DOHH2 (cell line): ENCODE data around the gene LNP1.
A peak's percentile ranks its signal among the peaks of the same experiment; 100 is the strongest.

Experiments used
- H3F3A ChIP-seq: fragments of 200-600 bp; sonication (generic), shearing (Covaris generic); 2 replicates; pipeline ENCODE4 v1.6.0; 2016; ENCODE audit warnings: antibody characterized with exemption, mild to moderate bottlenecking; ENCODE audit not compliant: control insufficient read depth, insufficient read depth
- H3K27ac ChIP-seq: fragments of 200-600 bp; sonication (generic); 2 replicates; pipeline ENCODE4 v1.5.1; 2014; ENCODE audit warnings: low read depth, mild to moderate bottlenecking, low read length, moderate library complexity
- H3K27me3 ChIP-seq: fragments of 200-600 bp; sonication (generic); 2 replicates; pipeline ENCODE4 v1.6.1; 2014; ENCODE audit warnings: mild to moderate bottlenecking, low read length, mixed read lengths; ENCODE audit not compliant: control insufficient read depth
- H3K36me3 ChIP-seq: fragments of 200-600 bp; sonication (generic); 2 replicates; pipeline ENCODE4 v1.6.1; 2014; ENCODE audit warnings: mild to moderate bottlenecking, low read length, moderate library complexity, mixed read lengths; ENCODE audit not compliant: control insufficient read depth
- H3K4me1 ChIP-seq: fragments of 200-600 bp; sonication (generic); 2 replicates; pipeline ENCODE4 v1.6.1; 2014; ENCODE audit warnings: mild to moderate bottlenecking, low read length, mixed read lengths; ENCODE audit not compliant: control insufficient read depth
- H3K4me2 ChIP-seq: fragments of 200-600 bp; sonication (generic); 2 replicates; pipeline ENCODE4 v1.6.0; 2014; ENCODE audit warnings: mild to moderate bottlenecking, low read length, moderate library complexity
- H3K4me3 ChIP-seq: fragments of 200-600 bp; sonication (generic); 2 replicates; pipeline ENCODE4 v1.5.1; 2014; ENCODE audit warnings: mild to moderate bottlenecking, low read length, mixed read lengths
- H3K79me2 ChIP-seq: fragments of 200-600 bp; sonication (generic); 2 replicates; pipeline ENCODE4 v1.6.1; 2014; ENCODE audit warnings: mild to moderate bottlenecking, low read length, mixed read lengths; ENCODE audit not compliant: control insufficient read depth
- H3K9me2 ChIP-seq: fragments of 200-600 bp; sonication (generic); replicated peaks from 2 replicates; pipeline ENCODE4 v1.6.1; 2014; ENCODE audit warnings: mild to moderate bottlenecking, low read length, mixed read lengths; ENCODE audit not compliant: control insufficient read depth
- H3K9me3 ChIP-seq: fragments of 200-600 bp; sonication (generic); 2 replicates; pipeline ENCODE4 v1.6.1; 2014; ENCODE audit warnings: antibody characterized with exemption, low read length, mixed read lengths; ENCODE audit not compliant: control insufficient read depth, insufficient read depth
- H4K20me1 ChIP-seq: fragments of 200-600 bp; sonication (generic); 2 replicates; pipeline ENCODE4 v1.6.0; 2014; ENCODE audit warnings: low read depth, mild to moderate bottlenecking, antibody characterized with exemption, low read length, moderate library complexity; ENCODE audit not compliant: control insufficient read depth, insufficient read depth
- CTCF ChIP-seq: fragments of 200-600 bp; sonication (generic); IDR thresholded peaks from one replicate; pipeline ENCODE4 v1.5.1; 2014; ENCODE audit warnings: antibody characterized with exemption, mild to moderate bottlenecking, low read depth, low read length; ENCODE audit not compliant: poor library complexity, severe bottlenecking
- EZH2phosphoT487 ChIP-seq: fragments of 200-600 bp; sonication (generic); IDR thresholded peaks from 2 replicates; pipeline ENCODE4 v1.6.1; 2017; ENCODE audit warnings: borderline replicate concordance, mild to moderate bottlenecking, antibody characterized with exemption, low read length, moderate library complexity, mixed read lengths

LNP1 gene

GRCh38 chr3:100400419-100400779 is 940 bp upstream of the LNP1 start:
- TF ChIP-seq EZH2phosphoT487 (no peak), CTCF (peak; percentile 10)
- H3K27ac ChIP-seq, result peak overlapping the region; percentile 66
- no peaks in the 10 kb centered on the region for H3F3A ChIP-seq
- peaks cover 11% of the 10 kb centered on the region; the same call in 1 of the 2 replicates for H4K20me1 ChIP-seq
- peak overlapping the region; percentile 96 for H3K4me3 ChIP-seq
- H3K4me1 ChIP-seq, result peaks cover 46% of the 10 kb centered on the region
- H3K79me2 ChIP-seq, result peaks cover 88% of the 10 kb centered on the region
- peak overlapping the region; percentile 92 for H3K4me2 ChIP-seq
- no peaks in the 10 kb centered on the region for H3K9me2 ChIP-seq
- H3K9me3 ChIP-seq, result no peaks in the 10 kb centered on the region
- H3K27me3 ChIP-seq, result no peaks in the 10 kb centered on the region
- H3K36me3 ChIP-seq, result peaks cover 32% of the 10 kb centered on the region

- peaks cover 75% of the 10 kb centered on the region for H3K79me2 ChIP-seq
- TF ChIP-seq EZH2phosphoT487, result no peak
- no peak for TF ChIP-seq CTCF
- H3K4me2 ChIP-seq, result peak overlapping the region; percentile 92
- H4K20me1 ChIP-seq, result peaks cover 11% of the 10 kb centered on the region; the same call in 1 of the 2 replicates
- H3K36me3 ChIP-seq, result peaks cover 22% of the 10 kb centered on the region
- peak overlapping the region; percentile 96 for H3K4me3 ChIP-seq
- no peaks in the 10 kb centered on the region for H3K9me3 ChIP-seq
- H3F3A ChIP-seq, result no peaks in the 10 kb centered on the region
- peak overlapping the region; percentile 66 for H3K27ac ChIP-seq
- peaks cover 46% of the 10 kb centered on the region for H3K4me1 ChIP-seq
- no peaks in the 10 kb centered on the region for H3K27me3 ChIP-seq
- no peaks in the 10 kb centered on the region for H3K9me2 ChIP-seq
Measured at GRCh38 chr3:100401674-100402041, 319 bp downstream of the LNP1 start.

- H4K20me1 ChIP-seq, result peaks cover 11% of the 10 kb centered on the region; the same call in 1 of the 2 replicates
- H3K4me2 ChIP-seq, result peak overlapping the region; percentile 92
- H3K27ac ChIP-seq, result peak overlapping the region; percentile 66
- H3K9me3 ChIP-seq, result no peaks in the 10 kb centered on the region
- no peaks in the 10 kb centered on the region for H3K27me3 ChIP-seq
- peaks cover 69% of the 10 kb centered on the region for H3K79me2 ChIP-seq
- H3K4me3 ChIP-seq, result peak overlapping the region; percentile 96
- H3K4me1 ChIP-seq, result peaks cover 41% of the 10 kb centered on the region
- TF ChIP-seq EZH2phosphoT487, result no peak
- TF ChIP-seq CTCF, result no peak
- no peaks in the 10 kb centered on the region for H3F3A ChIP-seq
- H3K9me2 ChIP-seq, result no peaks in the 10 kb centered on the region
- peaks cover 18% of the 10 kb centered on the region for H3K36me3 ChIP-seq
Measured at GRCh38 chr3:100402256-100402655, 917 bp downstream of the LNP1 start.

GRCh38 chr3:100402891-100403290 is 1.6 kb downstream of the LNP1 start:
- no peaks in the 10 kb centered on the region for H3K27me3 ChIP-seq
- no peaks in the 10 kb centered on the region; the same call in 1 of the 2 replicates for H3K9me3 ChIP-seq
- H3K4me3 ChIP-seq, result peak overlapping the region; percentile 96
- H3K36me3 ChIP-seq, result peaks cover 16% of the 10 kb centered on the region
- H3K27ac ChIP-seq, result no peak overlapping the region
- peak overlapping the region; percentile 92 for H3K4me2 ChIP-seq
- H3K79me2 ChIP-seq, result peaks cover 63% of the 10 kb centered on the region
- H4K20me1 ChIP-seq, result peaks cover 11% of the 10 kb centered on the region; the same call in 1 of the 2 replicates
- no peak for TF ChIP-seq CTCF
- no peaks in the 10 kb centered on the region for H3F3A ChIP-seq
- H3K4me1 ChIP-seq, result peaks cover 41% of the 10 kb centered on the region
- H3K9me2 ChIP-seq, result no peaks in the 10 kb centered on the region
